HUES48 (cell line): Measurements from ENCODE around the gene CLSTN1.
A peak's percentile ranks its signal among the peaks of the same experiment; 100 is the strongest.
"Not testable (repeated sequence)": the region's sequence is repeated elsewhere in the genome, so short reads cannot be mapped to it uniquely, and the experiment has no call there.

Experiments used
- H3K27ac ChIP-seq: one replicate; pipeline ENCODE4 v1.7.0; 2013; ENCODE audit warnings: low read depth, low read length, inconsistent platforms
- H3K27me3 ChIP-seq: 2 replicates; pipeline ENCODE4 v1.6.1; 2013; ENCODE audit warnings: mild to moderate bottlenecking, low read length; ENCODE audit not compliant: control insufficient read depth, insufficient read depth
- H3K36me3 ChIP-seq: 2 replicates; pipeline ENCODE4 v1.6.1; 2013; ENCODE audit warnings: low read length; ENCODE audit not compliant: control insufficient read depth, insufficient read depth
- H3K4me1 ChIP-seq: 2 replicates; pipeline ENCODE4 v1.6.1; 2013; ENCODE audit warnings: mild to moderate bottlenecking, low read length; ENCODE audit not compliant: control insufficient read depth, insufficient read depth
- H3K4me3 ChIP-seq: 2 replicates; pipeline ENCODE4 v1.5.1; 2013; ENCODE audit warnings: mild to moderate bottlenecking, low read depth, low read length
- H3K9ac ChIP-seq: 2 replicates; pipeline ENCODE4 v1.6.1; 2013; ENCODE audit warnings: mild to moderate bottlenecking, low read depth, low read length, moderate library complexity
- H3K9me3 ChIP-seq: 2 replicates; pipeline ENCODE4 v1.6.1; 2013; ENCODE audit warnings: low read length; ENCODE audit not compliant: control insufficient read depth, insufficient read depth

CLSTN1 gene

DNA sequence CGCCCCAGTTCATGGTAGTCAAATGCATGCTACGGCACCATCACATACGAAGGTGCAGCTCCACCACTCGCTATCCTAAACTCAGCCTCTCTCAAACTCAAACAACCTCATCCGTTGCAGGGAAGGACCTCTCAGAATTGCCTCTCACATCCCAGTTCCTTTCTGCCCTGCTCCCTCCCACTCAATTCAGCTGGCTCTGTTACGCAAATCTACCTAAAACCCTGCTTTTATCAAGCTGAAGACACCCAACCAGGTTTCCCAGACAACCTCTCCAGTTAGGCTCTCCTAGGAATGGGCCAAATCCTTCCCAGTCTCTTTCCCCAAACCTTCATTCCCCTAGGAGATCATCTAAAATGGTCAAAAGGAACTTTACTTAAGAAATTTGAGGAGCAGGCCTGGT lies 62.9 kb downstream of the CLSTN1 start:
- H3K27ac ChIP-seq: peak overlapping the region; percentile 83
- no peaks in the 10 kb centered on the region for H3K36me3 ChIP-seq
- H3K4me3 ChIP-seq: peak overlapping the region; percentile 30; the same call in 1 of the 2 replicates
- peak overlapping the region; percentile 6; the same call in 1 of the 2 replicates for H3K9ac ChIP-seq
- peaks cover 29% of the 10 kb centered on the region for H3K4me1 ChIP-seq
- no peaks in the 10 kb centered on the region for H3K9me3 ChIP-seq
- H3K27me3 ChIP-seq: no peaks in the 10 kb centered on the region

DNA sequence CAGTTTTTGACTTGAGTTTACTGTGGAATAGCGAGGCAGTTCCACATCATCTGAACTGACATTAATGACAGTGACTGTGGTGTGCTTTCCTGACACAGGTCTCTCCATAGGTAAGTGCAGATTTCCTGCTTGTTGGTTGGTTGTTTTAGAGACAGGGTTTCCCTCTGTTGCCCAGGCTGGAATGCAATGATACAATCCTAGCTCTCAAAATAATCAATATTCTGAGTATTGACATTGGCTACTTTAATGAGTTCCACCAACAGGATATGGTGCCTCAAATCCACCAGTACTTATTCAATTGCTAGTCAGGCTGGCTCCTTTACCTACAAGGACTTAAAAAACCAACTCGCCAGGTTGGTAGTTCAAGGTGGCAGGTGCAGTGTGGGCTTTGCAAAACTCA lies 63.8 kb downstream of the CLSTN1 start:
- Histone ChIP-seq H3K4me3 (no peak overlapping the region), H3K36me3 (peaks cover 3% of the 10 kb centered on the region), H3K27ac (peak overlapping the region; percentile 83), H3K4me1 (peaks cover 36% of the 10 kb centered on the region), H3K27me3 (no peaks in the 10 kb centered on the region), H3K9ac (no peak overlapping the region), H3K9me3 (no peaks in the 10 kb centered on the region)

DNA sequence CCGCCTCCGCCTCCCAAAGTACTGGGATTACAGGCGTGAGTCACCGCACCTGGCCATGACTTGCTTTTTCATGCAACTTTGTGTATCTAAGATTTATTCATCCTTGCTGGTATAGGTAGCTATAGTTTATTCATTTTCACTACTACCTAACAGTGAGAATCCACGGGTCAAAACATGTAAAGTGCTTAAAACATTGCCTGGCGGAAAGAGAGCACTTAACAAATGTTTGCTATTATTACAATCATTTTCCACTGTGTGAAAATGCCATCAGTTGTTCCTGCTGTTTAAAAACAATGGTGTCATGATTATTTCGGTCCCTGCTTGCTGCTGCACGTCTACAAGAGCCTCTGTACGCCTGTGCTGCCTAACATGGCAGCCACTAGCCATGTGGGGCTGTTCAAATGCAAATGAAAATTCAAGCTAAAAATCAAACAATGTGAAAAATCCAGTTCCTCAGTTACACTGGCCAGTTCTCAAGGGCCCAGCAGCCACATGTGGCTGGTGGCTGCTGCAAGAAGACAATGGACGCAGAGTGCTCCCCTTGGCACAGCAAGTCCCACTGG lies 65.1 kb downstream of the CLSTN1 start:
- H3K27me3 ChIP-seq: no peaks in the 10 kb centered on the region
- peak overlapping the region; percentile 20 for H3K27ac ChIP-seq
- no peaks in the 10 kb centered on the region for H3K9me3 ChIP-seq
- H3K36me3 ChIP-seq: peaks cover 13% of the 10 kb centered on the region
- H3K4me1 ChIP-seq: peaks cover 30% of the 10 kb centered on the region
- H3K4me3 ChIP-seq: no peak overlapping the region
- no peak overlapping the region for H3K9ac ChIP-seq

DNA sequence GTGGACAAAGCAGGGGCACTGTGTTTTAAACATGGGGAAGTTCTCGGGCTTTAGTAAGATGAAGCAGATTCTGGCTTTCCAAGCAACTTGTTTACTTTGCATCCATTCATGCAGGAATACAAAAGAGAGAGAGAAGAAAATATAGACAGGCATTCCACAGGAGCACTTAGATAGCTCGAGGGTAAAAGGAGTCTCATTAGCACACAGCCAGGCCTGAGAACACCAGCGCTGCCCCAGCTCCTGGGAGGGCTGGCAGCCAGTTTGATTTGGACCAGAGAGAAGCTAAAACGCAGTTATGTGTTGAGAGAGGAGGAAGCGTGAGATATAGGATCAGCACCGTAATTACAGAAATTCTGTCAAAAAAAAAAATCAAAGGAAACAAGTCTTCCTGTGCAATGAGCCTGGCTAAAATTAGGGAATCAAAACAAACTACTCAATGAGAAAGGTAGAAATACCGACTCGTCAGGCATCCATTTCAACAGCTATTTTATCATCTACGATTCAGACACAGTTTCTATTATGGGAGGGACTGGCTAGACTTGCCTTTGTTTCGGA lies 68.2 kb downstream of the CLSTN1 start:
- peaks cover 29% of the 10 kb centered on the region for H3K36me3 ChIP-seq
- H3K4me3 ChIP-seq: no peak overlapping the region
- H3K27me3 ChIP-seq: no peaks in the 10 kb centered on the region
- no peak overlapping the region for H3K9ac ChIP-seq
- H3K9me3 ChIP-seq: no peaks in the 10 kb centered on the region
- peak overlapping the region; percentile 12 for H3K27ac ChIP-seq
- H3K4me1 ChIP-seq: peaks cover 18% of the 10 kb centered on the region

DNA sequence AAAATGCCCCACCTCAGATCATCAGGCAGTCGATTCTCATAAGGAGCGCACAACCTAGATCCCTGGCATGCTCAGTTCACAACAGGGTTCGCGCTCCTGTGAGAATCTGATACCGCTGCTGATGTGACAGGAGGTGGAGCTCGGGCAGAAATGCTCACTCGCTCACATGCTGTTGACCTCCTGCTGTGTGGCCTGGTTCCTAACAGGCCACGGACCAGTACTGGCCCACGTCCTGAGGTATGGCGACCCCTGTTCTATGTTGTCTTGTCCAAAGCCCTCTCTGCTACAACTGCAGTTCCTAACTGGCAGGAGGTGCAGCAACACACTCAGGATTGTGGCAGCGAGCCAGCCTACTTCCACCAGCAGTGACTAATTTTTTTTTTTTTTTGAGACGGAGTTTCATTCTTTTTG lies 70.6 kb downstream of the CLSTN1 start:
- H3K36me3 ChIP-seq: peaks cover 53% of the 10 kb centered on the region
- H3K4me3 ChIP-seq: no peak overlapping the region
- no peaks in the 10 kb centered on the region for H3K27me3 ChIP-seq
- no peak overlapping the region for H3K9ac ChIP-seq
- H3K27ac ChIP-seq: no peak overlapping the region
- peaks cover 8% of the 10 kb centered on the region; the same call in 1 of the 2 replicates for H3K4me1 ChIP-seq
- no peaks in the 10 kb centered on the region for H3K9me3 ChIP-seq

DNA sequence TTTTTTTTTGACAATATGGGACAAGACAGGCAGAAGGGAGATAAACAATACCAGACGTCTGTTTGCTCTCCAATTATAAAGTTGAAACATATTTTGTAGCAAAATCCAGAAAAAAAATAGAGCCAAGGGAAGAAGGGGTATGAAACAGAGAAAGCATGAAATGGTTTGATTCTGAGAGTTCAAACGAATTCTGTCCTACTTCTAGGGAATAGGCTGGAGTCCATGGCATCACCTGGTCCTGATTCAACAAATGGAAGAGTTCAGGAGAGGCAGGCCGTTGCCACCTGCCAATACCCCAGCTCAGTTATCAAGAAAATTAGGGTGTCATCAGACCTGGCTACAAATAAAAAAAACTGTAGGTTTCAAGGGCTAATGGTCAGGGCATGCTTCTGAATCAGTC lies 71.8 kb downstream of the CLSTN1 start:
- H3K27me3 ChIP-seq: no peaks in the 10 kb centered on the region
- no peak overlapping the region for H3K27ac ChIP-seq
- no peaks in the 10 kb centered on the region for H3K9me3 ChIP-seq
- H3K36me3 ChIP-seq: peaks cover 58% of the 10 kb centered on the region
- H3K4me3 ChIP-seq: no peak overlapping the region
- H3K9ac ChIP-seq: no peak overlapping the region
- H3K4me1 ChIP-seq: peaks cover 8% of the 10 kb centered on the region; the same call in 1 of the 2 replicates

DNA sequence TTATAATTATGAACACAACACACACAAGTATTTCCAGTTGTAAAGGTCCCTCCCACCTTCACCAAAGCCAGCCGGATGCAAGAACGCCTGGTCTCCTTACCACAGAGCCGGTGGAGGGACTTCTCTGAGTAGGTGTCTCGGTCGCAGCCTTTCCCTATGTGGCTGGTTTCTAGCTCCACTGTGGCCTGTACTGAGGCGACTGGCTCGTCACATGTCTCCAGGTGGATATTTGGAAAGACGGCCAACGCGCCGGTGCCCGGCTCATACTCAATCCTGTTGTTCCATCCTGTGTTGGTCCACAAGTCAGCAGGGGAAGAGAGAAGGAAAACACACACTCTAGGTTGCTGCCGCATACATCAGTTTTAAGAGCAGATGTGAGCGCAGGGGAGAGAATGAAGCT lies 74.4 kb downstream of the CLSTN1 start:
- Histone ChIP-seq H3K4me3 (no peak overlapping the region), H3K27me3 (no peaks in the 10 kb centered on the region), H3K27ac (no peak overlapping the region), H3K4me1 (no peaks in the 10 kb centered on the region), H3K36me3 (peaks cover 67% of the 10 kb centered on the region), H3K9me3 (no peaks in the 10 kb centered on the region), H3K9ac (no peak overlapping the region)

DNA sequence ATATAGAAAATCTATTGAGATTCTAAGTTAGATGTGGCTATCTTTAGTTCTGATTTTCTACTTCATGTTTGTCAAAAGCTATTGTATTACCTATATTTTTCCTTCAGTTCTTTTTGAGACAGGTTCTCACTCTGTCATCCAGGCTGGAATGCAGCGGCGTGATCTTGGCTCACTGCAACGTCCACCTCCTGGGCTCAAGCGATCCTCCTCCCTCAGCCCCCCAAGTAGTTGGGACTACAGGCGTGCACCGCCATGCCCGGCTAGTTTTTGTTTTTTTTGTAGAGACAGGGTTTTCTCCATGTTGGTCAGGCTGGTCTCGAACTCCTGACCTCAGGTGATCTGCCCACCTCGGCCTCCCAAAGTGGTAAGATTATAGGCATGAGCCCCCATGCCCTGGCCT lies 75.4 kb downstream of the CLSTN1 start:
- not testable (repeated sequence) for H3K27me3 ChIP-seq, H3K9me3 ChIP-seq, H3K27ac ChIP-seq, H3K4me3 ChIP-seq, H3K4me1 ChIP-seq, H3K9ac ChIP-seq
- peaks cover 70% of the 10 kb centered on the region for H3K36me3 ChIP-seq

DNA sequence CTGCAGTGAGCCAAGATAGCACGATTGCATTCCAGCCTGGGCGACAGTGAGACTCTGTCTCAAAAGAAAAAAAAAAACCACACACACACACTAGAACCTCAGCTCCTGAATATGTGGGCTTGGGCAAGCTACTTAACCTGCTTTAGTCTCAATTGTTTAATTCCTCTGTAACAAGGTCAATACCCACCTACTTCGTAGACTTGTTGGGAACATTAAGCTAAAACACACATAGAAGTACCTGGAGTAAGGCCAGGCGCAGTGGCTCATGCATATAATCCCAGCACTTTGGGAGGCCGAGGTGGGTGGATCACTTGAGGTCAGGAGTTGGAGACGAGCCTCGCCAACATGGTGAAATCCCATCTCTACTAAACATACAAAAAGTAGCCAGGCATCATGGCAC lies 77.1 kb downstream of the CLSTN1 start:
- Histone ChIP-seq H3K9me3 (no peaks in the 10 kb centered on the region), H3K36me3 (peaks cover 78% of the 10 kb centered on the region), H3K27me3 (no peaks in the 10 kb centered on the region), H3K4me1 (no peaks in the 10 kb centered on the region), H3K4me3 (no peak overlapping the region), H3K27ac (no peak overlapping the region), H3K9ac (no peak overlapping the region)

DNA sequence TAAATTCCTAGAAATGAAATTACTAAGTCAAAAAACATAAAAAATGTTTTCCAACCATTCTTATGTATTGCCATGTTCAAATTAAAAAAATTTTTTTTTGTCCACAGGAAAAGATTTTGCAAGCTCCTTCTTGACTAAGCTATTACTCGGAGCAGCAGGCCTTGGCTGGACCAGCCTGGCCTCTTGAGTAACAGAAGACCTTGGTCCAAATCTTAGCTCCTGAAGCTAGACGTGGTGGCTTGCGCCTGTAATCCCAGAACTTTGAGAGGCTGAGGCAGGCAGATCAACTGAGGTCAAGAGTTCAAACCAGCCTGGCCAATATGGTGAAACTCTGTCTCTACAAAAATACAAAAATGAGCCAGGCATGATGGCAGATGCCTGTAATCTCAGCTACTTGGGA lies 77.6 kb downstream of the CLSTN1 start:
- peaks cover 78% of the 10 kb centered on the region for H3K36me3 ChIP-seq
- no peak overlapping the region for H3K9ac ChIP-seq
- H3K27me3 ChIP-seq: no peaks in the 10 kb centered on the region
- no peak overlapping the region for H3K4me3 ChIP-seq
- no peak overlapping the region for H3K27ac ChIP-seq
- H3K9me3 ChIP-seq: no peaks in the 10 kb centered on the region
- H3K4me1 ChIP-seq: no peaks in the 10 kb centered on the region

DNA sequence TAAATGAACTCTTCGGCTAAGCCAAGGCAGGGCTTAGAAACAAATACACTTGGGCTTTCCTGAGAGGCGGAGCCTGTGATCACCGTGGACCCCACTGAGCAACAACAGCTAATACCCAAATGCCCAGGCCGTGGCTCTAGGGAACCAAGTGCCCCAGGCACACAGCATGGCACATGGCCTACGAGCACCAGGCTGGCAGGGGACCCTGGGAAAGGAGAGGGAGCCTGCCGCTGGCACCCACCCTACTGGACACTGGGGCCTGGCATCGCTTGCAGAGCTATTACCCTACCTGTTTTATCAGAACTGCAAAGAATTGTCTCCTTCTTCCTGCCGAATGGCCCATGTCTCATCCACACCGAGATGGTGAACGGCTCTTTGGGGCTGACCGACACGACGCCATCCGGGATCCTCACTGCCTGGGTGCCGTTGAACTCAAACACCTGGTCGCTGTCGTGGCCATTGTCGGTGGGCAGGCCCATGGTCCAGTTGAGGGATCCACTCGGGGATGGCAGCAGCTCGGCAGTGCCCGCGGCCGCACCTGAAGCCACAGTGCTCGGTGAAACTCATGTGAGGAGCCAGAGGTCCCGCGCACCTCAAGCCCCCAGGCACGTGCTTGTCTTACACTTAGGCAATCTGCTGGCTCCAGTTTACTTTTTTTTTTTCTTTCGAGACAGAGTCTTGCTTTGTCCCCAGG lies 79.5 kb downstream of the CLSTN1 start:
- no peaks in the 10 kb centered on the region for H3K27me3 ChIP-seq
- no peak overlapping the region for H3K9ac ChIP-seq
- H3K27ac ChIP-seq: no peak overlapping the region
- no peak overlapping the region for H3K4me3 ChIP-seq
- no peaks in the 10 kb centered on the region for H3K4me1 ChIP-seq
- H3K36me3 ChIP-seq: peaks cover 77% of the 10 kb centered on the region
- no peaks in the 10 kb centered on the region for H3K9me3 ChIP-seq
